Measurements from ENCODE around the gene TRPT1.

TRPT1 gene

DNA sequence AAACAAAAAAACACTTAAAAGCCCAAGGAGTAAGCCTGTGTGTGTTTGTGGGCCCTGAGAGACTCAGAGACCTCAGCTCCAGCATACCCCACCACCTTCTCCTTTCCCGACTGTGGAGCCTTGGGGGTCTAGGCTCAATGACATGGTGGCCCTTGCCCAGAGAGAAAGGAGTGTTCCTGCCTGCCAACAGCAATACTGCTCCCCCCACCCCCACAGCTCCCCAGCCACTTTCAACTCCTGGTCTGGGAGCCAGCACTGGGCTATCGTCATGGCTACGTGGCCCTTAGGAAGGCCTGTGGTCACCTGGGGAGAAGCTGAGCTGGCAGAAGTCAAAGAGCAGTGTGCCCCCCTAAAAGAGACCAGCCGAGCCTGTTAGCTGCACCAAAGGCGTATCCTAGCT is 18.1 kb upstream of the TRPT1 start:
- H3K27me3 ChIP-seq (ENCODE audit: control insufficient read depth, insufficient read depth, low read length) = no peaks in the 10 kb centered on the region
- H3K4me3 ChIP-seq (ENCODE audit: low read length) = no peak overlapping the region
- peaks cover 12% of the 10 kb centered on the region for H3K4me1 ChIP-seq (ENCODE audit: control insufficient read depth, insufficient read depth, low read length)
- H3K9me3 ChIP-seq (ENCODE audit: control insufficient read depth, insufficient read depth, low read length) = no peaks in the 10 kb centered on the region
- H3K27ac ChIP-seq (ENCODE audit: low read length) = no peak overlapping the region
- peaks cover 11% of the 10 kb centered on the region; the same call in 1 of the 2 replicates for H3K36me3 ChIP-seq (ENCODE audit: control insufficient read depth, insufficient read depth, low read length)
- DNase-seq (ENCODE audit: low read depth, low spot score) = no peak
- WGBS (ENCODE audit: insufficient coverage, insufficient read length) = no CpG with 5 or more reads among the region's 5 CpGs

GRCh38 chr11:64243236-64243854 is 17.4 kb upstream of the TRPT1 start:
- H3K36me3 ChIP-seq (ENCODE audit: control insufficient read depth, insufficient read depth, low read length) = peaks cover 15% of the 10 kb centered on the region; the same call in 1 of the 2 replicates
- H3K27ac ChIP-seq (ENCODE audit: low read length) = no peak overlapping the region
- DNase-seq (ENCODE audit: low read depth, low spot score) = no peak
- H3K4me3 ChIP-seq (ENCODE audit: low read length) = no peak overlapping the region
- no peaks in the 10 kb centered on the region for H3K27me3 ChIP-seq (ENCODE audit: control insufficient read depth, insufficient read depth, low read length)
- no peaks in the 10 kb centered on the region for H3K9me3 ChIP-seq (ENCODE audit: control insufficient read depth, insufficient read depth, low read length)
- peaks cover 8% of the 10 kb centered on the region for H3K4me1 ChIP-seq (ENCODE audit: control insufficient read depth, insufficient read depth, low read length)
- WGBS (ENCODE audit: insufficient coverage, insufficient read length) = no CpG with 5 or more reads among the region's 8 CpGs

- WGBS (ENCODE audit: insufficient coverage, insufficient read length) = no CpG with 5 or more reads among the region's 63 CpGs
- Histone ChIP-seq H3K36me3 (ENCODE audit: control insufficient read depth, insufficient read depth, low read length) (peaks cover 18% of the 10 kb centered on the region; the same call in 1 of the 2 replicates), H3K27me3 (ENCODE audit: control insufficient read depth, insufficient read depth, low read length) (no peaks in the 10 kb centered on the region), H3K4me3 (ENCODE audit: low read length) (peak overlapping the region; percentile 57), H3K4me1 (ENCODE audit: control insufficient read depth, insufficient read depth, low read length) (peaks cover 5% of the 10 kb centered on the region), H3K9me3 (ENCODE audit: control insufficient read depth, insufficient read depth, low read length) (no peaks in the 10 kb centered on the region), H3K27ac (ENCODE audit: low read length) (no peak overlapping the region)
- DNase-seq (ENCODE audit: low read depth, low spot score) = no peak
These were observed 15.7 kb upstream of the TRPT1 start for GRCh38 chr11:64241491-64242374.

- Histone ChIP-seq H3K27ac (ENCODE audit: low read length) (no peak overlapping the region), H3K4me3 (ENCODE audit: low read length) (peak overlapping the region; percentile 73; the same call in 1 of the 2 replicates), H3K4me1 (ENCODE audit: control insufficient read depth, insufficient read depth, low read length) (peaks cover 5% of the 10 kb centered on the region), H3K36me3 (ENCODE audit: control insufficient read depth, insufficient read depth, low read length) (peaks cover 18% of the 10 kb centered on the region; the same call in 1 of the 2 replicates), H3K27me3 (ENCODE audit: control insufficient read depth, insufficient read depth, low read length) (no peaks in the 10 kb centered on the region), H3K9me3 (ENCODE audit: control insufficient read depth, insufficient read depth, low read length) (no peaks in the 10 kb centered on the region)
- no CpG with 5 or more reads among the region's 24 CpGs for WGBS (ENCODE audit: insufficient coverage, insufficient read length)
- DNase-seq (ENCODE audit: low read depth, low spot score) = no peak
These were observed 15.2 kb upstream of the TRPT1 start for GRCh38 chr11:64241241-64241490.

GRCh38 chr11:64240435-64241240 is 14.7 kb upstream of the TRPT1 start, which contains the start of gene FKBP2:
TSS of gene FKBP2 (plus strand) at chr11:64241095. CDS start at chr11:64242388, 1,293 bp downstream.
- DNase-seq (ENCODE audit: low read depth, low spot score) = no peak
- H3K4me1 ChIP-seq (ENCODE audit: control insufficient read depth, insufficient read depth, low read length) = peaks cover 5% of the 10 kb centered on the region
- peaks cover 18% of the 10 kb centered on the region; the same call in 1 of the 2 replicates for H3K36me3 ChIP-seq (ENCODE audit: control insufficient read depth, insufficient read depth, low read length)
- H3K27ac ChIP-seq (ENCODE audit: low read length) = no peak within 1 kb of the TSS
- no CpG with 5 or more reads among the region's 58 CpGs for WGBS (ENCODE audit: insufficient coverage, insufficient read length)
- peak within 1 kb of the TSS; percentile 73 for H3K4me3 ChIP-seq (ENCODE audit: low read length)
- H3K9me3 ChIP-seq (ENCODE audit: control insufficient read depth, insufficient read depth, low read length) = no peaks in the 10 kb centered on the region
- H3K27me3 ChIP-seq (ENCODE audit: control insufficient read depth, insufficient read depth, low read length) = no peaks in the 10 kb centered on the region

- Histone ChIP-seq H3K36me3 (ENCODE audit: control insufficient read depth, insufficient read depth, low read length) (peaks cover 16% of the 10 kb centered on the region; the same call in 1 of the 2 replicates), H3K27me3 (ENCODE audit: control insufficient read depth, insufficient read depth, low read length) (no peaks in the 10 kb centered on the region), H3K4me3 (ENCODE audit: low read length) (peak overlapping the region; percentile 73; the same call in 1 of the 2 replicates), H3K27ac (ENCODE audit: low read length) (no peak overlapping the region), H3K4me1 (ENCODE audit: control insufficient read depth, insufficient read depth, low read length) (peaks cover 2% of the 10 kb centered on the region), H3K9me3 (ENCODE audit: control insufficient read depth, insufficient read depth, low read length) (no peaks in the 10 kb centered on the region)
- DNase-seq (ENCODE audit: low read depth, low spot score) = no peak
- WGBS (ENCODE audit: insufficient coverage, insufficient read length) = no CpG with 5 or more reads among the region's 11 CpGs
These were observed 13.9 kb upstream of the TRPT1 start for GRCh38 chr11:64239662-64240434.

DNA sequence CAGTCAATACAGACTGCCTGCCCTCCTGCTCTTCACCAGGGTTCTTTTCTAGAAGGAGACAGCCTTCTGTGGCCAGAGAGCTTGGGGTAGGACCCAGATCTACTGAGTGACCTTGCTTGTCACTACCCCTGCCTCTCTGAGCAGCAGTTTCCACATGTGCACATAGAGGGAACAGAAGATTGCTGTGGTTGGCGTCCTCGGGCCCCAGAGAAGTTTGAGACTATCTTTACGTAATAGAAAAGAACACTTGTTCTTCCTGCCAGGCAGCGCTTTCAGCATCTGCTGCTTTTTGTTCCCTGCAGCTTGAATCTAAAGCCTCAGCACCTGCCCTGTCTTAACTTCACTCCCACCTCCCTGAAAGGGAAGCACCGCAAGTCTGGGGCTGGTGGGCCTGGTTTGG is 13.0 kb upstream of the TRPT1 start:
- H3K27me3 ChIP-seq (ENCODE audit: control insufficient read depth, insufficient read depth, low read length) = no peaks in the 10 kb centered on the region
- peaks cover 2% of the 10 kb centered on the region for H3K4me1 ChIP-seq (ENCODE audit: control insufficient read depth, insufficient read depth, low read length)
- no CpG with 5 or more reads among the region's 5 CpGs for WGBS (ENCODE audit: insufficient coverage, insufficient read length)
- no peak overlapping the region for H3K4me3 ChIP-seq (ENCODE audit: low read length)
- no peaks in the 10 kb centered on the region for H3K9me3 ChIP-seq (ENCODE audit: control insufficient read depth, insufficient read depth, low read length)
- no peak overlapping the region for H3K27ac ChIP-seq (ENCODE audit: low read length)
- H3K36me3 ChIP-seq (ENCODE audit: control insufficient read depth, insufficient read depth, low read length) = peaks cover 14% of the 10 kb centered on the region; the same call in 1 of the 2 replicates
- DNase-seq (ENCODE audit: low read depth, low spot score) = no peak

DNA sequence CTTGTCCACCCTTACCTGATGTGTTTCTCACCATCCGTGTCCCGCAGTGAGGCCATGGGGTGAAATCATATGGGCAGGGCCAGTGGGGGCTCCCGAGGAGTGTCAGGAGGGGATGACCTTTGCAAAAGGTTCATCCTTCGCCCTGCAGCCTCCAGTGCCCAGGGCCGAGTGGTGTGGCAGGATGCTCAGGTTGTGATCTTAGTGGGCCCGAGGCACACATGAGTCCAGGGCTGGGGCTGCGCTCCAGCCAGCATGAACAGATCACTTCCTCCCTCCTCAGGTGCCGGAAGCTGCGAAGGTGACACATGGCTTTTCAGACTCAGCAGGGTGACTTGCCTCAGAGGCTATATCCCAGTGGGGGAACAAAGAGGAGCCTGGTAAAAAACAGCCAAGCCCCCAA is 12.1 kb upstream of the TRPT1 start:
- Histone ChIP-seq H3K27me3 (ENCODE audit: control insufficient read depth, insufficient read depth, low read length) (no peaks in the 10 kb centered on the region), H3K9me3 (ENCODE audit: control insufficient read depth, insufficient read depth, low read length) (no peaks in the 10 kb centered on the region), H3K36me3 (ENCODE audit: control insufficient read depth, insufficient read depth, low read length) (peaks cover 7% of the 10 kb centered on the region; the same call in 1 of the 2 replicates), H3K4me3 (ENCODE audit: low read length) (no peak overlapping the region), H3K4me1 (ENCODE audit: control insufficient read depth, insufficient read depth, low read length) (peaks cover 4% of the 10 kb centered on the region), H3K27ac (ENCODE audit: low read length) (no peak overlapping the region)
- no peak for DNase-seq (ENCODE audit: low read depth, low spot score)
- WGBS (ENCODE audit: insufficient coverage, insufficient read length) = no CpG with 5 or more reads among the region's 9 CpGs

- H3K27me3 ChIP-seq (ENCODE audit: control insufficient read depth, insufficient read depth, low read length) = no peaks in the 10 kb centered on the region
- H3K27ac ChIP-seq (ENCODE audit: low read length) = no peak overlapping the region
- no peaks in the 10 kb centered on the region for H3K9me3 ChIP-seq (ENCODE audit: control insufficient read depth, insufficient read depth, low read length)
- peaks cover 7% of the 10 kb centered on the region; the same call in 1 of the 2 replicates for H3K36me3 ChIP-seq (ENCODE audit: control insufficient read depth, insufficient read depth, low read length)
- H3K4me1 ChIP-seq (ENCODE audit: control insufficient read depth, insufficient read depth, low read length) = peaks cover 4% of the 10 kb centered on the region; the same call in 1 of the 2 replicates
- no peak for DNase-seq (ENCODE audit: low read depth, low spot score)
- no CpG with 5 or more reads among the region's 12 CpGs for WGBS (ENCODE audit: insufficient coverage, insufficient read length)
- H3K4me3 ChIP-seq (ENCODE audit: low read length) = no peak overlapping the region
These were observed 11.5 kb upstream of the TRPT1 start for GRCh38 chr11:64237484-64237951.
